A204.1 (cell line): ENCODE results near the gene NEDD9.

Source experiments
- FAIRE-seq: peaks from 2 replicates; lab custom pipeline; 2012; peaks lifted over from hg19 to GRCh38; lab: Jason Lieb, UNC

Gene NEDD9

DNA sequence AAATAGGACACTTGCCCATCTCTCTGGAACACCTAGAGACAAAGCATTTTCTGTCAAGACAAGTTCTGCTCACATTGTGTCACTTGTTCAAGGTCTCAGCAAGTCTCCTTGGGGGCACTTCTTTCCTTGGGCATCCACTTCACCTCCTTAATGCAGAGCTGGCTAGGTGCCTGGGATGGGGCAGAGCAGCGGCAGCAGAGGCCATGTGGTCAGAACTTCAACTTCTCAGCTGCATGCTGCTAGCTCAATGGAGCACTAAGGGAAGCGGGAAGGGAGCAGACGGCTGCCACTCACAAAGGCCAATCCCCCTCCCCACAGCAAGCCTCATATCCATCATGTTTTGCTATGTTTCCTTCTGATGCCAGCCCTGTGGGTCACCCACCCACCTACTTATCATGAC lies 31.5 kb downstream of the NEDD9 start:
- FAIRE-seq, result no peak

DNA sequence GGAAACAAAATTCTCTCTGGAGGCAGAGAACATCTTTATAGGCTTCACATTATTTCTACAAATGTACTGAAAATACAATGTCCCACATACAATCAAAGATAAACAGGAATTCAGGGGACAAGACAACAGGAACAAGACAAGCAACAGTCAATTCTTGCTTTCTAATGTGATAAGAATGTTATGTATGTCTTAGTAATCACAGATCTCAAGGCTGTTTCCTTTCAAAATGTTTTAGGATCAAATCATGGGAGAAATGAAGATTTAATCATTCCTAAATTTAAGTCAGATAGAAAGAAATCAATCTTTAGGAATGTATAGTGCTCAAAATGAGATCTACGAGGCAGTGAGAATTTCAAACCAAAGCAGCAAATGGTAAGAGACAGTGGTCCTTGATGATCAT lies 32.1 kb downstream of the NEDD9 start:
- peak; percentile 25 for FAIRE-seq

DNA sequence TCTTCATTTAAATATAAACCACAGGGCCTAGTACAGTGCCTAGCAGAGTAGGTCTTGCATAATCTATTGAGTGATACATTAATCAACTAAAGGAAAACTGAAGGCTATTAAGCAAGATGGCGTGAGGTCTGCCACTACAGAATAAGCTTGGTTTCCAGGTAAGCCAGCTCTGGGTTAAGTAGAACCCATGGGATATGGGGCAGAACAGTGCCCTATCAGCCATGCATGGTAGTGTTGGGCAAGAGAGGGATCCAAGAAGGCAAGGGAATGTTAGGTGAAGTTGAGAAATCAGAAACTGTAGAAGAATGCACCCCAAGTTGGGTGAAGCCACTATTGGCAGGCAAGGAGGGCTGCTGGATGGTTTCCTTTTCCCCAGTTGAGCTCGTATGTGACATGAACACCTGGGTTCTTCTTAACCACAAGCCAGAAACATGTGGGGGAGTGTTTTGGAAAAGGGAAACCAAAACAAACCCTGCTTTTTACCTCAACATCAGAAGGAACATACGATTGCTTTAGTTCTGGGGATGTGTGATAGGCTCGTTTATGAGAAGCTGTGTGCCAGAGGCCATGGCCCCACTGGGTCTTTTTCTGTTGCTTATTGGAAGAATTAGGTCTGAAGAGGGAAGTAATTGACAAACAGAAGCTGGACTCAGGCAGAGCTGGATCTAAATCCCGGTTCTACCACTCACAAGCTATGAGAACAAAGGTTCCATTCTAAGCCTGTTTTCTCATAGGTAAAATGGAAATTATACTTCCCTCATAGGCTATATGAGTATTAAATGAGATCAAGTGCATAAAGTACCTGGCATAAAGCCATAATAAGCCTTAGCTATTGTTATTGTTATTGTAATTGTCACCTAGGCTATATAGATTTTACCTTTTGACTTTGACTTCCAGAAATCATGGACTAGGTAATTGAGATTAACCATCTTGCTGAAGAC lies 33.5 kb downstream of the NEDD9 start:
- FAIRE-seq, result peak; percentile 30

DNA sequence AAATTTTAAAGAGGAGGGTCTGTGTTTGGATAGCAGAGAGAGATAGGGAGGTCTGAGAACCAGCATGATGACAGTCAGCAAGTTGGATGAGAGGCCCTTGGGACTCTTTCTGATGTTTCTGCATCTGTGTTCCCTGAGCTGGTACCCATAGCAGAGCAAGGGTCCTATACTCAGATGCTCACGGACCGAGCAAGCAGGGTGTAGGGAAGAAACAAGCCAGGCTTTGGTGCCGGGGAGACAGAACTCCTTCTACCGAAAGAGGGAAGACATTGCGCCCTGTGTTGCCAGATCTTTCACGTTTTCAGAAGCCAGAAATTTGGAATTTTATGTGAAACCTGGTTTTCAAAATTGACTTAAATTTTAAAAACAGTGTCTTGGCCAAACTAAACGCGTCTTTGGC lies 34.6 kb downstream of the NEDD9 start:
- no peak for FAIRE-seq

DNA sequence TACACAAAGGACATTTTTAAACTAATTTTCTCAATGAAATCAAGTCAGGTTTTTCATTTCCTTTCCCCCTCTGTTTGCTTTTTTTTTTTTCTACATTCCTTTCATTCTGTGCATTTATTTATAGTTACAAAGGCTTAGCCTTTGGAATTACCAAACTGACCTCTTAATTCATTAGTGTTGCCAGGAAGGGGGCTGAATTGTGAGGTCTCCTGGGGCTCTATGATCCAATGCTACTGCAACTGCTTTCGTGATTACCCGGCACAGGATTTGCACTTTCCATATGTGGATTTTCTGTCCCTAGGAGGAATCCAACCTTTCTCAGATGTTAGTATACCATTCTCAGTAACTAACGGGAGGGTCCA lies 35.3 kb downstream of the NEDD9 start:
- peak; percentile 86 for FAIRE-seq

DNA sequence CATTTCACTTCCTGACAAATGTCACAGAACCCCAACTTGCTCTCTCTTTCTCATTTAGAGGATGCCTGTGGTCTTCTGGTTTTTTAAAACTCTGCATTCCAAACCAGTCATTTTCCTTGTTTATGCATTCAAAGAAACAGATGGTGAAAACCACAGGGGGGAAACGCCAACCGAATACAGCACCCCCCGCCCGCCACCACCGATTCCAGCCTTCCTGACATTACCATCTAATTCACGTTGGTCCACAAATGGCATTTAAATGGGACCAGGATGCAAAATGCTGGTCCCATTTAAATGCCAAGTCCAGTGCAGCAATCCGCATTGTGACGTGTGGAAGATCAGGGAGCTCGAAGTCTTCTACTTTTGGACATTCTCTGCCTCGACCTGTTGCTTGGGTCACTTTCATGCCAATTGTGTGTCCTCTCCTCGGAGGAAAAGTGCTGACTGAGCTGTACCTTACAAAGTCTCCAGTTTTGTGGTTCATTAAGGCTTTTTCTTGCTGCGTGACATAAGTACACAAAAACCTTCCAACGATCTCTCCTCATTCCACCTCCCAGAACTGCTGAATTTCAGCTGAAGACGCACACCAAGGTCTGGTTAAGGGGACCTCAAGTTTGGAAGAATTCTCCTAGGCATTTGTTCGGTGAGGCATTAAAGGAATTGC lies 35.8 kb downstream of the NEDD9 start:
- peak; percentile 23 for FAIRE-seq

DNA sequence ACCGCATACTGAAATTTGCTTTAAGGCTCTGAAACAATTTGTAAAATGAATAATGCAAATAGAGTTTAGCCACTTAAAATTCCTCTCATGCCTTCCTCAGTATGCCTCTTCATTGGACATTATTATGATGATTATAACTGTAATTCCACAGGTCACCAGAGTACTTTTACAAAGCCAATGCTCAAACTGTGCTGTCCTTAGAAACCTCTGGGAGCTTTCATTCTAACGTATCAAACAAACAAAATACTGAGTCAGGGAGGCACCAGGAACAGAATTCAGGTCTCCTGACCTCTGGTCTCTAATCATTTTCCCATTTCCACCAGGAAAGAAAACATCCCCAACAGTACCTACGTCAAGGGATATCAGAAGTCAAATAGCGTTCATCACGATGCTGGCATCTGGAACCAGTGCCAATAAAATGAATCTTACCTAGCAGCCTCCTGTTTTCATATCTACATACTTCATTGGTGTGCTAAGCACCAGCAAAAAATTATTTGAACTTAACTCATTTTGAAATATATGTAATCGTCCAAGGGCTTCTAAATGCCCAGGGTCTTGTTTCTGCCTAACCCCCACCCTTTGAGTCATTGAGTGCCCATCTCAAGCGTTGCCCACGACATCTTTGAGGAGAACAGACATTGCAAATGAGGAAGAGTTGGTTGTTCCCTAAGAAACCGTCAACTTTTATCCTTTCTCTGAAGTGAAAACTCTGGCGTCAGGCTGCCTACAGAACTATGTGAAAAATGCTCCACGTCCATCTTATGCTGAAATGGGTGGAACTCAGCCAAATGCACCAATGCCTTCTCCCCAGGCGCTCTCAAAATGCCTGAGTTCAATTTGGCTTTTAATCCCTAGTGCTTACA lies 37.9 kb downstream of the NEDD9 start:
- FAIRE-seq, result peak; percentile 99

DNA sequence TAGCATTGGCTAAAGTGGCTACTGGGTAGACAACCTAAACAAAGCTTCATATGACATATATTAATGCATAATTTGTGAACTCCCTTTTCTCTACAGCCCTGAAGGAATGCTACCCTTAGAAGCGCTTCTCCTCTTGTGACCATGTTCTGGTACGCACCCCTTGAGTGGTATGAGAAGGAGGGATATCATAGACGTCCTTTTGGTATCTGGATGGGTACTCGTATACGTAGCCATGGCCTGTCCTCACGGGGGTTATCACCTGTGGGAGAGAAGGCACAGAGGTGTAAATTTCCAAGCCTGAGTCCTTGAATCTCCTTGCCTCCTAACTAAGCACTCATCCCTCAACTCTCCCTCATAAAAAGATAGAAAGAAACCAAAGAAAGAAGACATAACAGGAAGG lies 39.0 kb downstream of the NEDD9 start:
- FAIRE-seq, result no peak

DNA sequence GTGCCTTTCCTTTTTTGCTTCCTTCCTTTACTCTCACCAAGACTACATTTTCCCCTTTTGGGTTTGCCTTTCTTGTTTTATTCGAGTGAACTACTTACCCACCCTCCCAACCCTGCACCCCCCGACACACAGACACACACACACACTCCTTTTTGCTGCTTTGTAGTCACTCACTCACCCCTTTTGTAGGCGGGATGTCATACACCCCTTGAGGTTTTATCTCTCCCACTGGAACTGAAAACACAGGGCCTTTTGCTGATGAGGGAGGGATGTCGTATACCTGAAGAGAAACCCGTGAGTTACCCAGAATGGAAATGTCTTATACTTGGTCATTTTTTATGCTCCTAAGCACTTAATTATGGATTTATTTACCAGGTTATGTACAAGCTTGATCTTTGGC lies 40.3 kb downstream of the NEDD9 start:
- no peak for FAIRE-seq

DNA sequence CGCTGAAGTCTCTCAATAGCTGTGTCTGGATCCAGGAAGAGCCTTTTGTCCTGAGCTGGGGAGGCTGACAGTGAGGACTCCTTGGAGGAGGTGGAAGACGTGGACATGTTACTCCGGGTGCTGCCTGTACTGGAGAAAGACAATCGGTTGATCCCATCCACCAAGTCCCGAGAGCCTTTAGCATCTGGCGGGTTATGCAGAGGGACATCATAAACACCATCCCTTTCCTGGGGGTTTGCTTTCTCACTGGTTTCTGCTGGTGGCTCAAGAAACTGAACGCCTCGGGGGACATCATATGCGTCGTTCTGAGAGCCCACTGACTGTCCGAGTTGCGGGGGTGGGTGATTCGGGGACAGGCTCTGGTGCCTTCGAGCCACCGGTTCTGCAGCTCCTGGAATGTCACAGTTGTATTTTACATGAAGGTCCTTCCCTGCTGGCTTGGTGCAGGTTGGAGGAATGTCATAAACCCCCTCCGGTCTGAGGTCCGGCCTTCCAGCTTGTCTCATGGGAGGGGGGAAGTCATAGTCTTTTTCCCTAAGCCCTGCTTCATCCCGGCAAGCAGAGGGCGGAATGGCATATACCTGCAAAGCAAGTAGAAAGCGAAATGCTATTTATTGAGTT lies 41.7 kb downstream of the NEDD9 start:
- no peak for FAIRE-seq

DNA sequence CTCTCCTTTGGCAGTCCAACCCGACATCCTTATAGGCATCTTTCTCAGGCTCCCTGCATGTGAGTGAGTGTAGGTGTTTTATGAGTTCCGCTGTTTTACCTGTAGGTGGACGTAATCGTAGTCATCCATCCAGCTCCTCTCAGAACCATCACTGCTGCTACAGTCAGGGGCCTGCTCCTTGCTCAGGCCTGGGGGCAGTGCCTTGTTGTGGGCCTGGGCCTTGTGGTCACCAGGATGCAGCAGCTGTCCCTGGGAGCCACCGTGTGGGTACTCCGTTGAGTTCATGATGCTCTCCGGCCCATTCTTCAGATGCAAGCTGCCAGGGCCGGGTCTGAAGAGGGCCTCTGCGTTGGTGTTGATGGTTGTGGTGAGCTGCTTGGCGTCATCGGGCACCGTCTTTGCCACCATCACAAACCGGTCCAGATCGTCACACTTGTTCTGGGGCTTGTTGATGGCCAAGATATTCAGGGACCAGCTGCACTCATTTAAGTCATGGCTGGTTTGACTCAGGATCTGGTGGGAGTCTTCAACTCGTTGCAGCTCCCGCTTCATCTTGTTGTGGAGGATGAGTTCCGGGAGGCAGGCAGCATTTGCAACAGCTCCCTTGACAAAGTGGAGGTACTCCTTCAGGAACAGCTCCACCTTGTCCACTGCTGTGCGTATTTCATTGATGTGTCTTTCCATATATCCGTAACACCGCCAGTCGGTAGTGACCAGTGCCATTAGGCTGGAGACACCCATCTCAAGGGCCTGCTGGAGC lies 42.4 kb downstream of the NEDD9 start:
- FAIRE-seq, result no peak

DNA sequence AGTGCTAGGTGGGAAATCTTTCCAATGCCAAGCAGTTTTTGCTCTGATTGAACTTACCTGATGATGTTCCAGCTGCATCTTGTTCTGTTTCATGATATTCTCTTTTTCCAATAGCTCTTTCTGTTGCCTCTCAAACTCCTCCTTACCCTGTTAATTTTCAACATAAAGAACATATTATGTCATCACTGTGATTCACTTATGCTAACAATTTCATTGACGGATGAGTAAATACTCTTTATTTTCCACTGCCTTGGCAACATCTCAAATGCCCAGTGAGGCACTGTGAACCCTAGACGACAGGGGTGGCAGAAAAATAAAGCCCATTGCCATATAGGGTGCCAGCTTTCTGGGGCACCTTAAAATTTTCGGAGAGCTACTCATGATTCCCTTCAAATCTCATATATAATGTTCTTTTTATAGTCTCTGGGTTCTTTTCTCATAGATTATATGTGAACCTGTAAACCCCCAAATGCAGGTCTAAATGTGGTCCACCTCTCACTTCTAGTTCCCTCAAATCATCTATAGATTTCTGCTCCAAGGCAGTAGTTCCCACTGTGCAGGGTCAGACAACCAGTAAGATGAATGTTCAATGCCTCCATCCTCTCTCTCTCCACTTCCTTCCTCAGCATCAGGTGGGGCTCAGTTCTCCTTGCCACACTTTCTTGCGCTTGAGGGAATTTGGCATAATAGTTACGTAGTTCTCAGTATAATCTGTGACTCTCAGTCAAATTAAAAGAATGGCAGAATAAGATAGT lies 44.1 kb downstream of the NEDD9 start:
- FAIRE-seq, result no peak

DNA sequence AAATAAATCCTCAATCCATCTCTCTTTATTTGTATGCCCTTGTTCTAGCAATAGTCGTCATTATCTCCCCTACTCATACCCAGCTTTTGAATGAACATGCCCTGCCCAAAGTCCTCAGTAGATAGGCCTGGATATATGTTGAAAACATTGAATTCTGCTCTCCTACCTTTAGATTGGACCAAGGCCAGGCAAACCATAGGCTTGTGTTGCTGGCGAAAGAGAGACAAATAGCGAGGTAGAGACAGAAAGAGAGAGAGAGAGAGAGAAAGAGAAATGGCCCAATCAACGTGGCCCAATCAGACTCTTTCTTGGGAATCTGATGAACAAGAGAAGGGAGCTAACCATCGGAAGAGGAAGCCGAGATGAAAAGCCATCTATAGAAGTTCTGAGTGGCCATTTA lies 45.2 kb downstream of the NEDD9 start:
- no peak for FAIRE-seq

DNA sequence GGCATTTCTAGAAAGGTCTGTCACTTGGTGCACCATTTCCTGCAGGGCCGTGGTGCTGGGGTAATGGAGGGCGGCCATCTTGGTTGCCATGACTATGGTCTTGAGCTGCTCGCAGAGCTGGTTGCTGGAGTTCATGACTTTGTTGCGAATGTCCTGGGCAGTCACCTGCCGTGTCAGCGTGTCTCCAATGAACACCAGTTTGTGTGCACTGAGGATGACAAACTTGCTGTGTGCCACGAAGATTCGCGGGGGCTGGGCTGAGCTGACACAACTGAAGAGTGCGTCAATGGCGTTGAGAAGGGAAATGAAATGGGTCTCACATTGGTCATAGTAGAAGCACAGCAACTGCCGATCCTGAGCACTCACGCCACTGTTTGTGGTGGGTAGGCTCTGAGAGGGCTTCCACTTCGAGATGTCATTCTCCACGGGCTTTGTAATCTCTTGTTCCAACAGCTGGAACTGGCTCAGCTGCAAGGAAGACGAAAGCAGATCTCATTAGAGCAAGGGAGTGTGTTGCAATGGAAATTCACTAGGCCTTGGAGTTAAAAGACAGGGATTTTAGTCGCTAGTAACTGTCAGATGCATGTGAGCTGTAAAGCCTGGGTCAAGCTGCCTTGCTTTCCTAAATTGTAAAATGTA lies 47.1 kb downstream of the NEDD9 start:
- FAIRE-seq, result no peak

DNA sequence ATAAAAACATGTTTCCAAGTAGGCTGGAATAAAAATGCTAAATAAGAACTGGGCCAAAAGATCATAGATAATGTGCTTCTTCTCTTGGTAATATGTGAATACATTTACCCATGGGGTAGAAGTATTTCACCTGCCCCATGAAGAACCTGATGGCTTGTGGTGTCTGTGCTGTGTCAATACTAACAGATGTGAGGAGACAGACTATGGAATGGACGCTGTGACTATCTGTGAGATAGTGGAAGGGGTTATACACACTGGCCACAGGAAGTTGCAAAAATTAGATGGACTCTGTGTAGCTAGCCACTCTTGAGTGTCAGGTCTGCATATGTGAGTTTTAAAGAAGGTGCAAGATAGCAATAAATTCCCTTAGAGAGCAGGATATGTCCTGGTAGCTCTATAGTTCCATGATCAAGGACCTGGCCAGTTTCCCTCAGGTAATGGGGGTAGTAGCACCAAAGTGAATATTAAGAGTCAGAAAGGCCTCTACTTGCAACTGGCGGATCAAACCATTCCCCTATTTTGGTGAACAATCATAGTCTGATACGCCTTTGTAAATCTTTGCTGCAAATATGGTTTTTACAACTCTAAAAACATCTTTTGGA lies 48.6 kb downstream of the NEDD9 start:
- FAIRE-seq, result no peak

DNA sequence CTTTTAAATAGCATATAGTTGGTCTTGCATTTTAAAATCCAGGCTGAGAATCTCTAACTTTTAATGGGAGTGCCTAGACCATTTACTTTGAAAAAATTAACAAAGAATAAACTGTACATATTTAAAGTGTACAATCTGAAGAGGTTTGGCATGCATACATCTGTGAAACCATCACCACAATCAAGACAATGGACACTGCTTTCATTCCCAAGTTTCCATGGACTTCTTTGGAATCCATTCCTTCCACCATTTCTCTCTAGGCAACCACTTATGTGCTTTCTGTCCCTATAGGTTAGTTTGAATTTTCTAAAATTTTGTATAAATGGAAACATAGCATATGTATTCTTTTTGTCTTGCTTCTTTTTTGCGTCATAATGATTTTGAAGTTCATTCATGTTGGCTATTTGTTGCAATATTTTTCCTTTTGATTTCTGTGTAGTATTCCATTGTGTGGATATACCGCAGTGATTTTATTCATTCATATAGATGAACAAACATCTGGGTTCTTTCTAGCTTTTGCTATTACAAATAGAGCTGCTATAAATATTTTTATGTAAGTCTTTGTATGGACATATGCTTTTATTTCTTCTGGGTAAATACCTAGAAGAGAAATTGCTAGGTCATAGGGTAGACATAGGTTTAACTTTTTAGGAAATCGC lies 50.9 kb downstream of the NEDD9 start:
- no peak for FAIRE-seq

DNA sequence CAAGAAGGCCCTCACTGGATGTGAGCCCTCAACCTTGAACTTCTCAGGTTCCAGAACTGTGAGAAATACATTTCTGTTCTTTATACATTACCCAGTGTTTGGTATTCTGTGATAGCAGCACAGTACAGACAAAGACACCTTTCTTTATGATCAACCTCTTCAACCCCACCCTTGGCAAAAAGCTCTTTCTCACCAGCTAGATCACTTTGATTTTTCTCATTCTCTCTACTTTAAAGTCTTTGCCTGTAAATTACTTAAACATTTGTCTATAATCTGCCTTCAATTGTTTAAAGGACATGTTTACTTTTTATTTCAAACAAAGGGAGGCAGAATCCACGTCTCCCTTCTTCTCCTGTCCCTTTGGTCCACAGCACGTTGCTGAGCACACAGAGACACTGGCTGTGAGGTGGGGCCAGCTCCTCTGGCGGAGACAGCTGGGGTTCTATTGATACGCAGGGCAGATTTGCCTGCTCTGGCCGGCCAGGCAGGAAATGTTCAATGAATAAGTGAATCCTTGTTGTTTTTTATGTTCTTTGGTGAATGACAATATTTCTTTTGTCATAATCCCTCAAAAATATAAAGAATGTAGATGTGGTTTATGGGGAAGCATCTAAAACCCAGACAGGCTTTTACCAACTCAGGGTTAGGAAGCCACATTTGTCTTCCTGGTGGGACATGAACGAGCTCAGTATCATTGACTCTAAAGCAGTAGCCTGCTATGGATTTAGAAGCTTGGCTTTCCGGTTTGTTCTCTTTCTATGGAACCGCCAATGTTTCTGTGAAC lies 52.9 kb downstream of the NEDD9 start:
- no peak for FAIRE-seq

DNA sequence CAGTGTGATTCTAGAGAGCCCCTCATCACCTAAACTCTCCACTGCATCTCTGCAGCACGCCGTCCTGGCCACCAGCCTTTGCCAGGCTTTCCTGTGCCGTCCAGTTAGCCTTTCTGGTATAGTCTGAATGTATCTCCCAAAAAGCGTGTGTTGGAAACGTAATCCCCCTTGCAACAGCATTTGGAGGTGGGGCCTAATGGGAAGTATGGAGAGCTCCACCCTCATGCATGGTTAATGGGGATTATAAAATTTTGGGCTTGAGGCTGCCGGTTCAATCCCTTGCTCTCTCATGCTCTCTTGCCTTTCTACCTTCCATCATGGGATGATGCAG lies 53.4 kb downstream of the NEDD9 start:
- FAIRE-seq, result no peak

DNA sequence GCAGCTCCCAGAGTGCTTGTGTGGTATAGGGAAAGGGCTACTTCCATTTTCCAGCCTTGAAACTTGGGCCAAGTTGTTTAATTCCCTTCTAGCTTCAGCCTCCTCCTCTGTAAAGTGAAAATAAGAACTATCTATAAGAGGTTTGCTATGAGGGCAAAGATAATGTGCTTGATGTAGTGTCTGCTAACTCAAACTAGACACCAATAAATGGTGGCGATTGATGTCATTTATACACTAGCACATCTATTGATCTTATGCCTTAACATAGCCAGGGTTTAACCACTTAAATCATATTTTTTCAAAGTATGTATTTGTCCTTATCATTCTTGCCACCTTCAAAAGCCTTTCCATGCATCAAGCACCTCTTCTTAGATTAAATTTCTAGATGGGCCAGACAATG lies 55.2 kb downstream of the NEDD9 start:
- FAIRE-seq, result no peak
